Fibroblast of villous mesenchyme (primary cell): ENCODE results near the gene LYZ. TPM values are rescaled to one million over a fixed set of nuclear protein-coding genes. Genes with fewer than 3 reads are reported as not detected.

Experiments
- DNase-seq: peaks from one replicate; pipeline ENCODE4 v3.0.0-alpha.2; 2010; ENCODE audit warnings: low read depth
- H3K4me3 ChIP-seq: 2 replicates; pipeline ENCODE4 v1.5.1; 2011; ENCODE audit warnings: low read depth, mild to moderate bottlenecking, low read length
- CTCF ChIP-seq: IDR thresholded peaks from 2 replicates; pipeline ENCODE4 v1.5.1; 2012; ENCODE audit warnings: low read depth, mild to moderate bottlenecking, low read length; ENCODE audit not compliant: insufficient read depth
- total RNA-seq: library from RNA; depleted of rRNA; stranded (reverse); fragments of >200 nt; gene quantifications from 2 replicates; pipeline ENCODE4 v1.2.3, GENCODE V29; 2012

LYZ gene
- total RNA-seq, 1 donor, result not detected

- no peak overlapping the region for H3K4me3 ChIP-seq
- no peak for TF ChIP-seq CTCF
- DNase-seq, result no peak
These were observed 1.9 kb downstream of the LYZ start for GRCh38 chr12:69350002-69350626.

DNA sequence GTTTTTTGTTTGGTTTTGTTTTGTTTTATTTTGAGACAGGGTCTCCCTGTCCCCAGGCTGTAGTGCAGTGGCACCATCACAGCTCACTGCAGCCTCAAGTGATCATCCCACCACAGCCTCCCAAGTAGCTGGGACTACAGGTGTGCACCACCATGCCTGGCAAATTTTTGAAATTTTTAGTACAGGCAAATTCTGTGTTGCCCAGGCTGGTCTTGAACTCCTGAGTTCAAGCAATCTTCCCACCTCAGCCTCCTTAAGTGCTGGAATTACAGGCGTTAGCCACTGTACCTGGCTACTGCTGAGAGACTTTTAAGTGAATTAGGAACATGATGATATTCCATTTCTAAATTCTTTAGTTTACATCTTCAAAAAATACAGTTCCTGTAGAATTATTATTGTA lies 2.6 kb downstream of the LYZ start:
- DNase-seq, result no peak
- no peak overlapping the region for H3K4me3 ChIP-seq
- no peak for TF ChIP-seq CTCF

DNA sequence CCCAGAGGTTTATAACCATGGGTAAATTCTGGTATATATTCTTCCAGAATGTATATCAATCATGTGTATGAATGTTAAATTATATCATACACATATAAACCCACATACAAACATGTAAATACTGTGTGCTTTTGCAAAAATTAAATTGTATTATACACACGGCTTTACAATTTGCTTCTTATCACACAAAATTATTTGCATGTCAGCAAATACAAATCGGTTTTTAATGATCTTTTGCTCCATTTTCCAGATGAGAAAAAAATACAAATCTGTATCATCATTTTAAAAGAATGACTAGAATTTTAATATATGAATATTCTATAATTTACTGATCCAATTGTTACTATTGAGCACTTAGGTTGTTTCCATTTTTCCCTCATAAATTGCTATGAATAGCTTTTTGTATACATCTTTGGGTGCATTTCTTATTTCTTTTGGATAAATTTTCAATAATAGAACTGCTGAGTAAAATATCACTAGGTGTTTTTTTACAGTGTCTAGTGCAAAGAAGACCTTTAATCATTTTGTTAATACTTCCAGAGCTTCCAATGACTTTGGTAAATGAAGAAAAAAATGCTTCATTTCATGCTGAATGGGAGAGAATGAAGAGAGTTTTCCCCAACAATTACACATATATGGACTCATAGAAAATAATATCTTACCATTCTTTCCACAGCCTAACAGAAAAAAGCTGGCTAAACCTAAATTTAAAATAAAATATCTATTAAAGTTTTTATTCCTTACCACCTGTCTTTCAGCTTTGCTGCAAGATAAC lies 3.5 kb downstream of the LYZ start:
- TF ChIP-seq CTCF, result no peak
- DNase-seq, result no peak
- no peak overlapping the region for H3K4me3 ChIP-seq

DNA sequence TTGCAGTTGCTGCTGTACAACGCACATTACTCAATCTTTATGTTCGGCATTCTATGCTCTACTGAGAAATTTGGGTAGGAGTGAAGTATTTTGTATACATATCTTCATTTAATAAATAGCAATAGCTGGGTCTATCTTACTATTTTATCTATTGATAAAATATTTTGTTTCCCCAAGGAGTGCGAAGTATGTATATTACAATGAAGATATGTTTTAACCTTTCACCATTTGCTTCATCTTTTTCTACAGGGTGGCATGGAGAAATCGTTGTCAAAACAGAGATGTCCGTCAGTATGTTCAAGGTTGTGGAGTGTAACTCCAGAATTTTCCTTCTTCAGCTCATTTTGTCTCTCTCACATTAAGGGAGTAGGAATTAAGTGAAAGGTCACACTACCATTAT lies 4.7 kb downstream of the LYZ start:
- H3K4me3 ChIP-seq, result no peak overlapping the region
- TF ChIP-seq CTCF, result no peak
- DNase-seq, result no peak

DNA sequence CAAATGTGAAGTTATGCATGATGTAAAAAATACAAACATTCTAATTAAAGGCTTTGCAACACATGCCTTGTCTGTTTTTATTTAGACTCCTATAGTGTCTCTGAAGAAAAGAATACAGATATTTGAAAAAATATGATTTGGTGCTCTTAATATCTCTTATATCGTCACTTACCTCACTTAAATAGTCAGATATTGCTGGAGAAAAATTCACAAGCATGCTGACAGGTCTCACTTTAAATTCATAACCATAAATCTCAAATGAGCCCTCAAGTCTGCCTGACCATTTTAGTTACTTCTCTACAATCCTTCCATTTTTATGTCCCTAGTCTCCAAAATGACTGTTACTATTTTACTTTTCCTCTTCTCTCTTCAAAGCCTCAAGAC lies 6.0 kb downstream of the LYZ start:
- H3K4me3 ChIP-seq, result no peak overlapping the region
- DNase-seq, result no peak
- no peak for TF ChIP-seq CTCF

DNA sequence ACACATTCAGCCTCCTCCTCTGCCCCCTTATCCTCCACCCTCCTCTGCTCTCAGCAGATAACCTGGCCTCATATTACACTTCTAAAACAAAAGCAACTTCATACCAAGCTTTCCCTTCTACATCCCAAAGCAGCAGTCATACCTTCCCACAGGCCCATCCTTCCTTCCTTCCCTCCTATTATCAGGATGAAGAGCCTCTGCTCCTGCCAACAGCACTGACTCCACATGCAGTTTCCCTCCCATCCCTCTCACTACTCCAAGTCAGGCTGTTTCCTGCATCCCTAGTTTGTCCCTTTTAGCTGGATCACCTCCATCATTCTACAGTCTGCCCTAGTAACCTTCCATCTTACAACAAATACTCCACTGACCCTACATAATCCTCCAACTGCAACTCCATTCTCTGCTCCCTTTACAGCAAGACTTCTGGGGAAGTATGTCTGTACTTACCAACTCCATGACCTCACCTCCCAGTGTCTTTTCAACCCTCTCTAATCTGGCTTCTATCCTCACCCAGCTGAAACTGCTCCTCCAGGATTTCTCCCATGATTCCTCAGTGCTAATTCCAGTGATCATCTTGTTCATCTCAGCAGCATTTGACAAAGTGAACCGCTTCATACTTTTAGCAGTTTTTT lies 6.5 kb downstream of the LYZ start:
- TF ChIP-seq CTCF, result no peak
- no peak overlapping the region for H3K4me3 ChIP-seq
- DNase-seq, result no peak
